HEK293T (cell line): ENCODE data around the gene HRH4.

ENCODE experiments used
- ARNT ChIP-seq: fragments of 450-650 bp; IDR thresholded peaks from 2 replicates; pipeline ENCODE4 v1.6.1; 2017; ENCODE audit warnings: mild to moderate bottlenecking
- BHLHE40 ChIP-seq: fragments of 450-650 bp; IDR thresholded peaks from 2 replicates; pipeline ENCODE4 v1.6.1; 2016; ENCODE audit warnings: mild to moderate bottlenecking, moderate library complexity, borderline replicate concordance
- ELF4 ChIP-seq: fragments of 450-650 bp; IDR thresholded peaks from 2 replicates; pipeline ENCODE4 v1.6.1; 2017; ENCODE audit warnings: antibody characterized with exemption
- FOXK2 ChIP-seq: fragments of 450-650 bp; IDR thresholded peaks from 2 replicates; pipeline ENCODE4 v1.6.1; 2016; ENCODE audit warnings: mild to moderate bottlenecking
- HDGF ChIP-seq: fragments of 450-650 bp; IDR thresholded peaks from 2 replicates; pipeline ENCODE4 v1.6.1; 2017; ENCODE audit warnings: antibody characterized with exemption, borderline replicate concordance
- L3MBTL2 ChIP-seq: fragments of 450-650 bp; conservative IDR thresholded peaks from 2 replicates; pipeline ENCODE4 v1.6.1; 2016; ENCODE audit warnings: mild to moderate bottlenecking
- LEF1 ChIP-seq: fragments of 450-650 bp; IDR thresholded peaks from 2 replicates; pipeline ENCODE4 v1.6.1; 2017; ENCODE audit warnings: mild to moderate bottlenecking, borderline replicate concordance
- NFRKB ChIP-seq: fragments of 450-650 bp; IDR thresholded peaks from 2 replicates; pipeline ENCODE4 v1.6.1; 2016; ENCODE audit warnings: mild to moderate bottlenecking, moderate library complexity
- SP1 ChIP-seq: fragments of 450-650 bp; IDR thresholded peaks from 2 replicates; pipeline ENCODE4 v1.6.1; 2017
- SUZ12 ChIP-seq: fragments of 450-650 bp; IDR thresholded peaks from 2 replicates; pipeline ENCODE4 v1.6.1; 2016; ENCODE audit warnings: mild to moderate bottlenecking
- TARDBP ChIP-seq: fragments of 450-650 bp; IDR thresholded peaks from 2 replicates; pipeline ENCODE4 v1.6.1; 2016
- ZNF384 ChIP-seq: fragments of 450-650 bp; IDR thresholded peaks from 2 replicates; pipeline ENCODE4 v1.6.1; 2016
- TF ChIP-seq, protein P1 (sequence below): fragments of 450-650 bp; IDR thresholded peaks from 2 replicates; pipeline ENCODE4 v1.6.1; 2016

DNA sequence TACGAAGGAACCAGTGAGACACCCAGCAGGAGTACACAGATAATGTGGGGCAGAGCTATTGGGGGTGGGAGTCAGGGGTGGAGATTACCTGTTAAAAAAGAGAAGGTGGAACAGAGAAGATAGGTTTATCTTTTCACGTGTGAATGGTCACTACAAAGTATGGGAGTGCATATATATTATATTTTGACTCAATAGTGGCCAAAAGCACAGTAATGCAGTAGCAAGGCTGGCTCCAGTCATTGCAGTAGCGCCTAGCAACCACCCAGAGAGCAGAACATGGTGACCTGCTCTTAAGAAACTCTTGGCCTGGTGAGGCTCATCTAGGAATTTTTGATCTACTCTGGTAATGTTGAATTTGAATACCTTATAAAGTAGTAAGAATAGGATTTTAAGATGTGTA, 33.0 kb upstream of the HRH4 start:
- TF ChIP-seq BHLHE40 (no peak), LEF1 (no peak), TARDBP (no peak), ARNT (no peak), SP1 (no peak), ZNF384 (no peak), FOXK2 (no peak), NFRKB (no peak), HDGF (no peak), ELF4 (no peak), L3MBTL2 (no peak), SUZ12 (no peak)
- TF ChIP-seq, protein P1, sequence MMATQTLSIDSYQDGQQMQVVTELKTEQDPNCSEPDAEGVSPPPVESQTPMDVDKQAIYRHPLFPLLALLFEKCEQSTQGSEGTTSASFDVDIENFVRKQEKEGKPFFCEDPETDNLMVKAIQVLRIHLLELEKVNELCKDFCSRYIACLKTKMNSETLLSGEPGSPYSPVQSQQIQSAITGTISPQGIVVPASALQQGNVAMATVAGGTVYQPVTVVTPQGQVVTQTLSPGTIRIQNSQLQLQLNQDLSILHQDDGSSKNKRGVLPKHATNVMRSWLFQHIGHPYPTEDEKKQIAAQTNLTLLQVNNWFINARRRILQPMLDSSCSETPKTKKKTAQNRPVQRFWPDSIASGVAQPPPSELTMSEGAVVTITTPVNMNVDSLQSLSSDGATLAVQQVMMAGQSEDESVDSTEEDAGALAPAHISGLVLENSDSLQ, result no peak
